Smooth muscle cell (in vitro differentiated cells): ENCODE data around the gene DNER. TPM values are rescaled to one million over a fixed set of nuclear protein-coding genes. Genes with fewer than 3 reads are reported as not detected.
A peak's percentile ranks its signal among the peaks of the same experiment; 100 is the strongest.

Experiments
- DNase-seq: peaks from one replicate; lab custom pipeline; 2025; ENCODE audit not compliant: unreplicated experiment; lab: John Stamatoyannopoulos, UW
- H2AFZ ChIP-seq: fragments of 200-600 bp; sonication (generic); 2 replicates; pipeline ENCODE4 v1.6.0; 2016; ENCODE audit warnings: antibody characterized with exemption, low read depth, mild to moderate bottlenecking
- H3F3A ChIP-seq: fragments of 200-600 bp; sonication (generic); 2 replicates; pipeline ENCODE4 v1.6.0; 2017; ENCODE audit warnings: antibody characterized with exemption, low read depth
- H3K27ac ChIP-seq: fragments of 200-600 bp; sonication (generic); 2 replicates; pipeline ENCODE4 v1.5.1; 2016; ENCODE audit warnings: low read depth, mild to moderate bottlenecking
- H3K27me3 ChIP-seq: fragments of 200-600 bp; sonication (generic); 2 replicates; pipeline ENCODE4 v1.6.1; 2016; ENCODE audit warnings: low read depth, mild to moderate bottlenecking
- H3K36me3 ChIP-seq: fragments of 200-600 bp; sonication (generic); 2 replicates; pipeline ENCODE4 v1.5.1; 2016; ENCODE audit warnings: low read depth
- H3K4me1 ChIP-seq: fragments of 200-600 bp; sonication (generic); 2 replicates; pipeline ENCODE4 v1.5.1; 2016; ENCODE audit warnings: low read depth
- H3K4me2 ChIP-seq: fragments of 200-600 bp; sonication (generic); 2 replicates; pipeline ENCODE4 v1.6.0; 2016; ENCODE audit warnings: mild to moderate bottlenecking
- H3K4me3 ChIP-seq: fragments of 200-600 bp; sonication (generic); 2 replicates; pipeline ENCODE4 v1.5.1; 2016; ENCODE audit warnings: mild to moderate bottlenecking
- H3K79me2 ChIP-seq: fragments of 200-600 bp; sonication (generic); 2 replicates; pipeline ENCODE4 v1.6.0; 2016; ENCODE audit warnings: low read depth, mild to moderate bottlenecking
- H3K9ac ChIP-seq: fragments of 200-600 bp; sonication (generic); 2 replicates; pipeline ENCODE4 v1.6.0; 2016; ENCODE audit warnings: low read depth
- H3K9me3 ChIP-seq: fragments of 200-600 bp; sonication (generic); replicated peaks from 2 replicates; pipeline ENCODE4 v1.5.1; 2016; ENCODE audit warnings: low read depth
- H4K20me1 ChIP-seq: fragments of 200-600 bp; sonication (generic); 2 replicates; pipeline ENCODE4 v1.6.0; 2016; ENCODE audit warnings: low read depth
- CTCF ChIP-seq: fragments of 200-600 bp; sonication (generic); IDR thresholded peaks from 2 replicates; pipeline ENCODE4 v1.5.1; 2017; ENCODE audit warnings: borderline replicate concordance, mild to moderate bottlenecking, antibody characterized with exemption; ENCODE audit not compliant: insufficient read depth, poor library complexity, severe bottlenecking
- WGBS: methylation state at CpG from one replicate; pipeline ENCODE4 v1.1.7; 2016; ENCODE audit warnings: low lambda C conversion rate; 5-methylcytosine and 5-hydroxymethylcytosine counted together
- polyA plus RNA-seq: library from polyadenylated mRNA; unstranded; fragments of >200 nt; fragmentation: Nextera tagmentation; extraction: Ambion mirVana; gene quantifications from 2 replicates; pipeline ENCODE4 v1.2.1, GENCODE V29; 2016
- total RNA-seq: library from RNA; depleted of rRNA; stranded (reverse); fragments of >200 nt; gene quantifications from 2 replicates; pipeline ENCODE4 v1.2.3, GENCODE V29; 2014

DNER gene
- total and polyA plus RNA-seq, 2 experiments from 2014 or later = 0.31 to 0.61 TPM

DNA sequence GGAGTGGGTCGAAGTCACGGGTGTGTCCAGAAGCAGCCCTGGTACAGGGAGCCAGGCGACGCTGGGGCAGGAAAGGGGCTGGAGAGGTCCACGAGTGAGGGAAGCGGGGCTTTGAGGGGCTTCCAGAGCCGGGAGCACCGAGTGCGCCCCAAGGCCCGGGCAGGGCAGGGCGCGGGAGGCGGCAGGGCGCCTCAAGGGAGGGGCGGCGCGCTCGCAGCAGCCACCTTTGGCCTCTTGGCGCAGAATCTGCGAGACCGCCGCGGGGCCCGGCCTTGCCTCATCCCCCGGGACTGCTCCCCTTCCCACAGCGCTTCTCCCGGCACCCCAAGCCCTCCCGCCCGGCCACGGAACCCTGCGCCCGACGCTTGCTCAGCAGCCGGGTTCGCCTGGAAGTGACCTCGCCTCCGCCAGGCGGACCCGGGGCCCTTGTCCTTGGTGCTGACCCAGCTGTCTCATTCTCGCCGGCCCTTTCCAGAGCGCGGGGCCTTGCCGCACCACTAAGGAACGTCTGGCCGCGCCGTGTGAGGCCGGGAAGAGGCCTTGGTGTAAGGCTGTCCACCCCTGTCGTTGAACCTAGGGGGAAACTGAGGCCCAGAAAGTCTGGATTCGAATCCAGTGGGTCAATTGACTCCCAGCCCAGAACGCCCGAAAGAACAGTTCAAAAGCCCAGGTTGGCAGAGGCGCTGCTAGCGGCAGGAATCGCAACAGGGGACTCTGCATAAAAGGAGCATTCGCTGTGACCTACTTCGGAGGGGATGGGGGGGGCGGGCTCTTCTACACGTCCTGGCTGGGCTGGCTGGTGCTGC lies 584 bp upstream of the DNER start:
- Histone ChIP-seq H3F3A (no peaks in the 10 kb centered on the region), H3K4me3 (peak overlapping the region; percentile 50), H4K20me1 (no peaks in the 10 kb centered on the region), H3K36me3 (no peaks in the 10 kb centered on the region), H3K4me1 (peaks cover 14% of the 10 kb centered on the region), H3K4me2 (peak overlapping the region; percentile 92), H2AFZ (no peak overlapping the region), H3K27ac (no peak overlapping the region), H3K9ac (no peak overlapping the region), H3K79me2 (no peaks in the 10 kb centered on the region), H3K9me3 (no peaks in the 10 kb centered on the region), H3K27me3 (peaks cover 89% of the 10 kb centered on the region)
- DNase-seq = peak; percentile 33
- TF ChIP-seq CTCF = peak; percentile 3
- 2% methylated on average over 33 of the region's 60 CpGs for WGBS

DNA sequence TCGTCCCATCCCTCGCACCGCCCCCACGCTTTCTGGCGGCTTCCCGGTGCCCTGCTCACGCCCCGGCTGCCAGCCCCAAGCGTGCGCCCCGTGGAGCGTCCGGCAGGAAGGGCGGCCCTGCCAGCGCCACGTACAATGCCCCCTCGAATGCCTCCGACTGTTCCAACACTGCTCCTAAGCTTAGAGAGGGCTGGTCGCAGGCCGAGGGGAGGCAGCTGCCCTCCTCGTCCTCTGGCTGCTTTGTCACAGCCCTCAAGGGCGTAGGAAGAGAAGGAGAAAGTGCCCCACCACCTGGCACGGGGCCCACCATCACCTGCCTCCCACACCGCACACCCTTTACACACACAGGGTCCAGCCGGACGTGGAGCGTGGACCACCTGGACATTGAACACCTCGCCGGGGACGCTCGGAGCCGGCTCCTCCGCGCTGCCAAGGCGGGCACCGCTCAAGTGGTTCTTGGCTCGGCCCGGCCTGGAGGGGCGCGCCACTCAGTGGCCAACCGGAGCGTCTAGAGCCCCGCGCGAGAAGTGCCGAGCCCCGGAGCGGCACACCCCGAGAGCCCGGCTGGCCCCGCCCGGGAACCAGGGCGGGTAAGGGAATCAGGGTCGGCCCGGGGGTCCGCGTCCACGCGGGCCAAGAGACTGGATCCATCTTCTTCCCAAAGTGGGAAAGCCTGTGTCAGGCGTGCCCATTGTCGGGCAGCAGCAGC lies 830 bp downstream of the DNER start:
- Histone ChIP-seq H2AFZ (no peak overlapping the region), H3K36me3 (no peaks in the 10 kb centered on the region), H3K9ac (no peak overlapping the region), H3F3A (no peaks in the 10 kb centered on the region), H4K20me1 (no peaks in the 10 kb centered on the region), H3K4me2 (peak overlapping the region; percentile 92), H3K27me3 (peaks cover 97% of the 10 kb centered on the region), H3K4me3 (peak overlapping the region; percentile 50), H3K27ac (no peak overlapping the region), H3K79me2 (no peaks in the 10 kb centered on the region), H3K4me1 (peaks cover 14% of the 10 kb centered on the region), H3K9me3 (no peaks in the 10 kb centered on the region)
- DNase-seq = no peak
- TF ChIP-seq CTCF = no peak
- 6% methylated on average over 58 of the region's 61 CpGs for WGBS

DNA sequence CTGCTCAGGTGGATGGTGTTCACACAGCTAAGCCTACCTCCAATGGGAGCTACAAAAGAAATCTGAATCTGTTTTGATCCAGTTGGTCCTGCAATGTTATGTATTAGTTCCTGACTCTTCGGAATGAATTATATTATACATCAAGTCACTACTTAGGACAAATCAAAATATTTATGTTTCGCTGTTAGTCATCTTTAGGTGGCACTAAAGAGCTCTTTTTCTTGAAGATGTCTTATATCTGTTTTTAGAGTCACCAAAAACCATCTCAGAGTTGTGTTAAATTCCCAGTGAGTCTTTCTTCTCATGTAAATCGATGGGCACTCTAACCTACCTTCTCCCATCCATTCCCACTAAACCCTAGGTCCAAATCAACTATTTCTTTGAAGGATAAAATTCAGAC lies 2.2 kb downstream of the DNER start:
- peak; percentile 4 for TF ChIP-seq CTCF
- DNase-seq = no peak

More for the DNA sequence above, 2.2 kb downstream of the DNER start:
- Histone ChIP-seq H3K4me2 (no peak overlapping the region), H3K4me3 (no peak overlapping the region), H3K27ac (no peak overlapping the region), H3K36me3 (no peaks in the 10 kb centered on the region), H4K20me1 (no peaks in the 10 kb centered on the region), H3K4me1 (peaks cover 14% of the 10 kb centered on the region), H3K79me2 (no peaks in the 10 kb centered on the region), H3K9ac (no peak overlapping the region), H3K9me3 (no peaks in the 10 kb centered on the region), H3K27me3 (peaks cover 97% of the 10 kb centered on the region), H3F3A (no peaks in the 10 kb centered on the region), H2AFZ (no peak overlapping the region)
- 80% methylated on average over 3 of the region's 3 CpGs for WGBS
